Upper lobe of left lung (tissue), 6 donors: Measurements from ENCODE around the gene GAA. TPM values are rescaled to one million over a fixed set of nuclear protein-coding genes. Genes with fewer than 3 reads are reported as not detected.

ENCODE experiments used
- ATAC-seq, 2 donors: fragments of 200-7000 bp; cut with Tn5 transposase; one replicate each; pipeline ENCODE4 v1.9.1; 2022; ENCODE audit warnings: mild to moderate bottlenecking in 2 of 2, moderate library complexity in 2 of 2; ENCODE audit not compliant: low FRiP score in 2 of 2
- DNase-seq, 2 donors: peaks; one replicate each; pipeline ENCODE4 v3.0.0-alpha.2; 2019 to 2020
- H3K27ac ChIP-seq, 4 donors: fragments of 200-600 bp; sonication (generic); one replicate each; pipeline ENCODE4 v1.5.1; 2016 to 2019
- H3K27me3 ChIP-seq, 4 donors: fragments of 200-600 bp; sonication (generic); one replicate each; pipeline ENCODE4 v1.5.1; 2017 to 2019
- H3K36me3 ChIP-seq, 4 donors: fragments of 200-600 bp; sonication (generic); one replicate each; pipeline ENCODE4 v1.5.1; 2016 to 2019
- H3K4me1 ChIP-seq, 4 donors: fragments of 200-600 bp; sonication (generic); one replicate each; pipeline ENCODE4 v1.5.1; 2018 to 2019
- H3K4me3 ChIP-seq, 4 donors: fragments of 200-600 bp; sonication (generic); one replicate each; pipeline ENCODE4 v1.5.1; 2017 to 2019; ENCODE audit warnings: mild to moderate bottlenecking in 2 of 4, moderate library complexity in 1 of 4
- H3K9me3 ChIP-seq, 4 donors: fragments of 200-600 bp; sonication (generic); one replicate each; pipeline ENCODE4 v1.5.1; 2018 to 2019
- EP300 ChIP-seq, 4 donors: sonication (generic); formaldehyde crosslinking; IDR thresholded peaks; one replicate each; pipeline ENCODE4 v1.5.1; 2017; ENCODE audit warnings: antibody characterized with exemption in 4 of 4, control low read depth in 2 of 4
- POLR2A ChIP-seq, 4 donors: fragments of 450-650 bp; IDR thresholded peaks; one replicate each; pipeline ENCODE4 v1.5.1; 2016 to 2017; ENCODE audit warnings: antibody characterized with exemption in 4 of 4, mild to moderate bottlenecking in 2 of 4
- POLR2AphosphoS5 ChIP-seq, 2 donors: sonication (generic); formaldehyde crosslinking; IDR thresholded peaks; one replicate each; pipeline ENCODE4 v1.5.1; 2017; ENCODE audit warnings: antibody characterized with exemption in 2 of 2
- WGBS, 2 donors: methylation state at CpG; one replicate each; pipeline ENCODE4 v1.1.5; 2017 to 2018; 5-methylcytosine and 5-hydroxymethylcytosine counted together
- total RNA-seq, 6 donors: library from RNA; depleted of rRNA in 4 of 6; stranded (reverse); fragments of >200 nt in 4 of 6; gene quantifications; one replicate each; pipeline versions ENCODE4 v1.1.0 to v1.2.1, GENCODE V29; 2016 to 2021
- TF ChIP-seq, protein P1 (sequence below), 6 experiments: fragments of 450-650 bp in 4 of 6; fragments of 200-600 bp in 2 of 6; sonication (generic) in 2 of 6; IDR thresholded peaks; one replicate each; pipeline ENCODE4 v1.5.1; 2016 to 2019; ENCODE audit warnings: antibody characterized with exemption in 6 of 6
- donor health status: DM: no; HTN: no; CAD: no; lungs with moderate emphysema.
- donor health status: DM: no; HTN: yes; CAD: no; lungs with severe emphysema.

GAA gene
- 100 to 1,000 TPM in 5 of 6 donors, 10 to 100 TPM in 1; 54.7 to 178 (median 157) TPM for total RNA-seq

DNA sequence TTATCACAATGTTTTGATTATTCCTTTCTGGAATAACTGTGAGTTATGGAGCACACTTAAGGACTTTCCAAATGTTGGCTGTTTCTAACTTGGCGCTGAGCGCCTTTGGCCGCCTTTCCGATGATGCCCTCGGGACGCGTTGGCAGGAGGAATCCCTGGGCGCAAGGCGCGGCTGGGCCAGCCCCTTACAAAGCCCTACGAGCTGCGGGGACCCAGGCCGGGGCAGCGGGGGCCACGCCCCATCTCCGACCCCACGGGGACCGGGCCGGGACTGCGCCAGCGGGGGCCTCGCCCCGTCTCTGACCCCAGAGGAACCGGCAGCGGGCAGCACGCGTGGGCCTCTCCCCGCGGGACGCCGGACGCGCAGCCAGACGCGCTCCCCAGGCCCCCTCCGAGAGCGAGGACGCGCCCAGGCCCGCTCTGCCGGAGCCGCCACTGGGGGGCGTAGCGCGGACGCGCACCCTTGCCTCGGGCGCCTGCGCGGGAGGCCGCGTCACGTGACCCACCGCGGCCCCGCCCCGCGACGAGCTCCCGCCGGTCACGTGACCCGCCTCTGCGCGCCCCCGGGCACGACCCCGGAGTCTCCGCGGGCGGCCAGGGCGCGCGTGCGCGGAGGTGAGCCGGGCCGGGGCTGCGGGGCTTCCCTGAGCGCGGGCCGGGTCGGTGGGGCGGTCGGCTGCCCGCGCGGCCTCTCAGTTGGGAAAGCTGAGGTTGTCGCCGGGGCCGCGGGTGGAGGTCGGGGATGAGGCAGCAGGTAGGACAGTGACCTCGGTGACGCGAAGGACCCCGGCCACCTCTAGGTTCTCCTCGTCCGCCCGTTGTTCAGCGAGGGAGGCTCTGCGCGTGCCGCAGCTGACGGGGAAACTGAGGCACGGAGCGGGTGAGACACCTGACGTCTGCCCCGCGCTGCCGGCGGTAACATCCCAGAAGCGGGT lies at the start of gene GAA:
GAA (plus strand) TSS at position 571 of the 935 bp plus-strand sequence. CDS start 3,006 bp downstream, outside the sequence.
- no peaks in the 10 kb centered on the region for H3K27me3 ChIP-seq
- peak within 1 kb of the TSS; percentile 90 to 96 (median 93) for H3K4me3 ChIP-seq
- no peaks in the 10 kb centered on the region for H3K9me3 ChIP-seq
- peak within 1 kb of the TSS; percentile 79 to 95 (median 92) for H3K27ac ChIP-seq
- DNase-seq (peak; percentile 85 to 98), ATAC-seq (peak; percentile 85 to 94)
- WGBS, 2 donors, result 0% methylated on average over 14 to 26 of the region's 114 CpGs
- peaks cover 13 to 35% (median 16%) of the 10 kb centered on the region in 4 donors for H3K4me1 ChIP-seq
- no peak for TF ChIP-seq EP300 (IDR thresholded peaks at IDR 0.05)
- peak; percentile 52 for TF ChIP-seq POLR2AphosphoS5 (IDR thresholded peaks at IDR 0.05)
- TF ChIP-seq POLR2A (IDR thresholded peaks at IDR 0.05), result peak in 3 of 4 donors; percentile 22 to 84 (median 26)
- TF ChIP-seq, protein P1, sequence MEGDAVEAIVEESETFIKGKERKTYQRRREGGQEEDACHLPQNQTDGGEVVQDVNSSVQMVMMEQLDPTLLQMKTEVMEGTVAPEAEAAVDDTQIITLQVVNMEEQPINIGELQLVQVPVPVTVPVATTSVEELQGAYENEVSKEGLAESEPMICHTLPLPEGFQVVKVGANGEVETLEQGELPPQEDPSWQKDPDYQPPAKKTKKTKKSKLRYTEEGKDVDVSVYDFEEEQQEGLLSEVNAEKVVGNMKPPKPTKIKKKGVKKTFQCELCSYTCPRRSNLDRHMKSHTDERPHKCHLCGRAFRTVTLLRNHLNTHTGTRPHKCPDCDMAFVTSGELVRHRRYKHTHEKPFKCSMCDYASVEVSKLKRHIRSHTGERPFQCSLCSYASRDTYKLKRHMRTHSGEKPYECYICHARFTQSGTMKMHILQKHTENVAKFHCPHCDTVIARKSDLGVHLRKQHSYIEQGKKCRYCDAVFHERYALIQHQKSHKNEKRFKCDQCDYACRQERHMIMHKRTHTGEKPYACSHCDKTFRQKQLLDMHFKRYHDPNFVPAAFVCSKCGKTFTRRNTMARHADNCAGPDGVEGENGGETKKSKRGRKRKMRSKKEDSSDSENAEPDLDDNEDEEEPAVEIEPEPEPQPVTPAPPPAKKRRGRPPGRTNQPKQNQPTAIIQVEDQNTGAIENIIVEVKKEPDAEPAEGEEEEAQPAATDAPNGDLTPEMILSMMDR (IDR thresholded peaks at IDR 0.05), result peak; percentile 86 to 100 (median 99)
- no peaks in the 10 kb centered on the region for H3K36me3 ChIP-seq

- TF ChIP-seq POLR2A (IDR thresholded peaks at IDR 0.05) (no peak), EP300 (IDR thresholded peaks at IDR 0.05) (no peak)
- TF ChIP-seq, protein P1 (IDR thresholded peaks at IDR 0.05), result no peak
- Histone ChIP-seq H3K4me3 (no peak overlapping the region), H3K27me3 (no peaks in the 10 kb centered on the region), H3K27ac (no peak overlapping the region), H3K4me1 (peaks cover 0 to 5% (median 0%) of the 10 kb centered on the region in 4 donors), H3K36me3 (peaks cover 0 to 9% (median 3%) of the 10 kb centered on the region in 4 donors), H3K9me3 (no peaks in the 10 kb centered on the region)
- WGBS, 2 donors, result 92 to 96% methylated on average over 6 to 8 of the region's 11 CpGs
- DNase-seq (no peak), ATAC-seq (no peak)
Measured at GRCh38 chr17:80051681-80052080, 49.7 kb upstream of the GAA start.

DNA sequence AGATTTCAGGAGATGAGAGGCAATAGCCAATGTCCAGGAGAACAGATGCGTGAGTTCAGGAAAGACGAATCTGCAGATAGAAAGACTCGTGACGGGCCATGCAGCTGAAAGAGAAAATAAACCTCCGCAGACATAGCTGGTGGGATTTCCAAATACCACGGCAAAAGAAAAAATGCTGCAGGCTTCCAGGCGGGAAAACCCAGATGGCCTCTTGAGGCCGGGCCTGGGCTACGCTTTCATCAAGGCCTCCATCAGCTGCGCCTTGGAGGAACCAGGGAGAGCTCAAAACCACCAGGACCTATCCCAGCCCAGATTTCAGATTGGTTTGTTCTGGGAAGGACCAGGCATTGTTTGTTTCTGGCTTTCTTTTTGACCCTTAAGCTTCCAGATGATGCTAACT lies 48.3 kb upstream of the GAA start:
- no peak overlapping the region for H3K4me3 ChIP-seq

GRCh38 chr17:80055597-80055996 lies 45.8 kb upstream of the GAA start:
- TF ChIP-seq, protein P1 (IDR thresholded peaks at IDR 0.05), result no peak
- peaks cover 0 to 5% (median 0%) of the 10 kb centered on the region in 4 donors for H3K4me1 ChIP-seq
- no peak overlapping the region for H3K27ac ChIP-seq
- no peaks in the 10 kb centered on the region for H3K27me3 ChIP-seq
- 90 to 92% methylated on average over 9 of the region's 9 CpGs for WGBS, 2 donors
- H3K9me3 ChIP-seq, result no peaks in the 10 kb centered on the region
- H3K36me3 ChIP-seq, result peaks cover 0 to 5% (median 2%) of the 10 kb centered on the region in 4 donors
- DNase-seq, result no peak
- H3K4me3 ChIP-seq, result no peak overlapping the region
- ATAC-seq, result no peak

More for the DNA sequence above, 48.3 kb upstream of the GAA start:
- DNase-seq (no peak), ATAC-seq (no peak)
- TF ChIP-seq POLR2A (IDR thresholded peaks at IDR 0.05) (no peak), POLR2AphosphoS5 (IDR thresholded peaks at IDR 0.05) (no peak)
- TF ChIP-seq, protein P1 (IDR thresholded peaks at IDR 0.05), result no peak
- Histone ChIP-seq H3K36me3 (peaks cover 0 to 9% (median 3%) of the 10 kb centered on the region in 4 donors), H3K9me3 (no peaks in the 10 kb centered on the region), H3K27ac (no peak overlapping the region), H3K4me1 (peaks cover 0 to 5% (median 0%) of the 10 kb centered on the region in 4 donors), H3K27me3 (no peaks in the 10 kb centered on the region)
- WGBS, 2 donors, result 94 to 98% methylated on average over 10 of the region's 10 CpGs
